Right renal cortex interstitium (tissue), 3 donors: ENCODE data around the gene TARM1. TPM values are rescaled to one million over a fixed set of nuclear protein-coding genes. Genes with fewer than 3 reads are reported as not detected.
A peak's percentile ranks its signal among the peaks of the same experiment; 100 is the strongest.

Experiments
- DNase-seq, 3 donors: peaks; one replicate each; pipeline ENCODE4 v3.0.0-alpha.2; 2013; ENCODE audit warnings: low read depth in 3 of 3, low spot score in 2 of 3
- polyA plus RNA-seq, 3 donors: library from polyadenylated mRNA; unstranded; fragments of 120-200 nt; gene quantifications; one replicate each; pipeline ENCODE4 v1.2.1, GENCODE V29; 2013; ENCODE audit not compliant: insufficient read length in 3 of 3

TARM1 gene
- not detected for polyA plus RNA-seq

GRCh38 chr19:54081032-54081431 lies at the start of gene TARM1:
TARM1 (minus strand) TSS chr19:54081365; CDS start chr19:54081340, 25 bp downstream.
- DNase-seq = no peak

GRCh38 chr19:54129617-54129996 lies 48.4 kb upstream of the TARM1 start:
- DNase-seq = no peak

GRCh38 chr19:54128796-54129616 lies 47.8 kb upstream of the TARM1 start:
- no peak for DNase-seq

GRCh38 chr19:54128441-54128725 lies 47.2 kb upstream of the TARM1 start:
- no peak for DNase-seq

- no peak for DNase-seq
Measured at GRCh38 chr19:54127688-54128440, 46.7 kb upstream of the TARM1 start.

GRCh38 chr19:54125713-54126112 lies 44.5 kb upstream of the TARM1 start:
- no peak for DNase-seq

GRCh38 chr19:54124393-54124792 lies 43.2 kb upstream of the TARM1 start:
- DNase-seq = no peak

GRCh38 chr19:54123682-54124081 lies 42.5 kb upstream of the TARM1 start:
- DNase-seq = no peak

GRCh38 chr19:54121259-54121658 lies 40.1 kb upstream of the TARM1 start:
- no peak for DNase-seq

- DNase-seq = peak; percentile 99
Measured at GRCh38 chr19:54115109-54116063, 34.2 kb upstream of the TARM1 start, which contains the start of the genes PRPF31 and TFPT. PRPF31 (plus strand) TSS chr19:54115754; CDS start chr19:54118279, 2,525 bp downstream. TFPT (minus strand) TSS chr19:54115657; CDS start chr19:54115269, 388 bp downstream.

GRCh38 chr19:54114340-54115108 lies 33.4 kb upstream of the TARM1 start:
- DNase-seq = no peak

- no peak for DNase-seq
Measured at GRCh38 chr19:54109651-54110050, 28.5 kb upstream of the TARM1 start.

- DNase-seq = no peak
Measured at GRCh38 chr19:54108496-54108895, 27.3 kb upstream of the TARM1 start.

GRCh38 chr19:54107876-54108490 lies 26.8 kb upstream of the TARM1 start:
- no peak for DNase-seq

- no peak for DNase-seq
Measured at GRCh38 chr19:54106716-54107115, 25.6 kb upstream of the TARM1 start.

- no peak for DNase-seq
Measured at GRCh38 chr19:54105796-54106195, 24.6 kb upstream of the TARM1 start.

GRCh38 chr19:54104998-54105715 lies 24.0 kb upstream of the TARM1 start:
- DNase-seq = no peak

- DNase-seq = peak; percentile 94 to 98 (median 95)
Measured at GRCh38 chr19:54102421-54103169, 21.4 kb upstream of the TARM1 start, which contains the start of gene NDUFA3. NDUFA3 (plus strand) TSS chr19:54102855; CDS start chr19:54102879, 24 bp downstream.
